ENCODE measurements around the gene ARHGEF11.
"Not testable (repeated sequence)": the region's sequence is repeated elsewhere in the genome, so short reads cannot be mapped to it uniquely, and the experiment has no call there.

Gene ARHGEF11

GRCh38 chr1:156945881-156946661, 99.5 kb downstream of the ARHGEF11 start:
- no peak for DNase-seq

DNA sequence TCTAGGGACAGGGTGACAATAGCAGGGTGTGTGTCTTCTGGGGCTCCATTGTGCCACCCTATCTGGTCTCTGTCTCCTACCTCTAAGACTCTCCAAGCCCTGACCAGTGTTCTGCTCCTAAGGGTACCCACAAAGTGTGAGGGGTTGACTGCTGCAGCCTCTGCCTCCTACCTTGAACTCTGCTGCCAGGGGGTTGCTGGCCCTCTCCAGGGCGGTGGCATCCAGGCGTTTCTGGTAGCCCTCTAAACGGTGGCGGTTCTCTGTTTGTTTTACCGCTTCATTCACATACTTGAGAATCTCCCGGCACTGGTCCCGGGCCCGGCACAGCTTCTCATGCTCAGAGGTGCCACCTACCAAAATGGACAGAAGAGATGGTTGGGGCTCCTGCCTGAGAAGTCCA, 100.7 kb downstream of the ARHGEF11 start:
- no peak for DNase-seq

GRCh38 chr1:156944268-156944667, 101.3 kb downstream of the ARHGEF11 start:
- no peak for DNase-seq

DNA sequence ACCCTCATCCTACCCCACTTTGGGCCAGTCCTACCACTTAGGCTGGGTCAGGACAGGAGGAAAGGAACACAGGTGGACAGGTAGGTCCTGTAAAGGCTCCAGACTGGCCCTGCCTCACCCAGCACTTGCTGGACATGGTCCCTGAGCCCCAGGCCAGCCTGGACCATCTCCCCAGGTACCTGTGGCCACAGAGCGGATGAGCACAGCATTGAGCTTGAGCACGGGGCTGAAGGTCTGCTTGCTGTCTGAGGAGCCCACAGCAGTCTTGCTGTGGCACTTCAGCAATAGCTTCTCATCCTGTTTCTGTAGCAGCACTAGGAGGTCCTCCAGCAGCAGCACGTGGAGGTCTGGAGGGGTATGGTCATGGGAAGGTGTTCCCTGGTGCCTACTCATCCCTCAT, 101.8 kb downstream of the ARHGEF11 start:
- no peak for DNase-seq

GRCh38 chr1:156942576-156942975, 103.0 kb downstream of the ARHGEF11 start:
- DNase-seq, result no peak

DNA sequence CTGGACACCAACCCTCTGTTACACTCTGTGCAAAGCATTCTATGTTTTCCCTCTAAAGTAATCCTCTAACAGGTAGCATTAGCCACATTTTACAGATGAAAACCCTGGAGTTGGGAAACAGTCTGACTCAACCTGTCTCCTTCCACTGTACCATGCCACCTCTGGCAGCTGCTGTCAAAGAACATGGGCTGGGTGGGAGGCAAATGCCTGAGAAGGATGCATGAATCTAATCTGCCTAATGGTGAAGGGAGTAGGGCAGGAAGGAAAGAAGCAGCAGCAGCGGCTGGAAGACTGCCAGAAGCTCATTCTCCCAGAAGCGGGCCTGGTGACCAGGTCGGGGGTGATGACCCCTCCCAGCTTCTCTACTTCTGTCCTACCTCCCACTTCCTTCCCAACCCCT, 103.4 kb downstream of the ARHGEF11 start:
- DNase-seq, result no peak

DNA sequence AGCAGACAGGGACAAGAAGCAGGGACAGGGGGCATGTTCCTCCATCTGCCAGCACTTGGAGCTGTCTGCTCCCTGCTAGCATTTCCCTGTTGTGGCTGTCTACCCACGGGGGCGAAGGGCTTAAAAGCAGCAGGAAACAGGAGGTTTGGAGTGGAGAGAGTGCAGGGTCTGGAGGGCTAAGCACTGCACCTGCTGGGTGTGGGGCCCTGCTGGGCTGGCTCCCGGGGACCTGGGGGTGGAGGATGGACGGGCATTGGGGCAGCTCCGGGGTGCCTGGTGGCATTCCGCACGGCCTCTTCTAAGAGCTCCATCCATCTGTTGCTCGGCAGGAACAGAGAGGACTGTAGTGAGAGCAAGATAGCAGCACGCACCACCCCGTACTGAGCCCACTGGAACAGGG, 103.9 kb downstream of the ARHGEF11 start:
- DNase-seq, result no peak

DNA sequence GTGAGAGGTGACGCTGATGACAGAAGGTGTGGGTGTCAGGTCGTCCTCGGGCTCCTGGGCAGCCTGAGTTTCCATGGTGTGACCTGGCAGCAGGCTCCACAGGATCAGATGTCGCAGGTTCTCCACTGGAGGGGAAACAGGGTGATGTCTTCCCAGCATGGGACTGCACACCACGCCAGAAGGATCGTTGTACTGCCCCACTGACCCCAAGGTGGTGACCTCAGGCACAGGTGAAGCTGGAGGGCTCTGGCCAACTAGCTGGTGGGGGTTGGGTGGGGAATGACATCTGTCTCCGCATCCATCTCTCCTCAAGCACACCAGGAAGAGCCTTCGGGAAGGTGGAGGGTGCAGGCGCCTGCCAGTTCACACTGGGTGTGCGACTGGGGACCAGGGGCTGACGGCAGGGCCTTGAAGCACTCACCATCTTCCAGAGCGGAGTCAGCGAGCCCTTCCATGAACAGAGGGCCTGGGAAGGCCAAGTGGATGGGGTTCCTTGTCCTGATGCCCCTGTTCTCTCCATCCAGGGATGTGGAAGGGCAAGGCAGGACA, 105.7 kb downstream of the ARHGEF11 start:
- DNase-seq, result no peak

- DNase-seq, result no peak
These were observed 106.7 kb downstream of the ARHGEF11 start for GRCh38 chr1:156938813-156939212.

GRCh38 chr1:156937883-156938282, 107.7 kb downstream of the ARHGEF11 start:
- no peak for DNase-seq

DNA sequence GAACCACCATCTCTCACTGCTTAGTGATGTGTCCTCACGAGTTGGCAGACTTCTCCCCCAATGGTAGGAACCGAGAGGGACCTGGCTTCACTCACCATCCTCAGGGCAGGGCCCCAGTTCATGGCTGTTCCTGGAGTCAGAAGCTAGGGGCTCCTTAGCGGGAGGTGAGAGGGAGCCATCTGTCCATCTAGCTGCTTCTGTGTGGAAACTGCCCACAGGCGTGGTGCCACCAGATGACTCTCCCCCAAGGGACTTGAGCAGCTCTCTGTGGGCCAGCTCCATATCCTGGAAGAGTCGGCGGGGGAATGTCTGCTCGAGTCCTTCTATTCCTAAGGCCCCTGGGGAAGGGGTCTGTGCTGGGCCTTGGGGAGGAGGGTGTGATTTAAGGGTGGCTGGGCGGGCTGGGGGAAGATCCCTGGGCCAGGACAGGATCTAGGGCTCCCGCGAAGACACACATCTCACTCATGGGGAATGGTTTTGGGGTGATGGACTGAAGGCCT, 108.8 kb downstream of the ARHGEF11 start:
- DNase-seq, result no peak

DNA sequence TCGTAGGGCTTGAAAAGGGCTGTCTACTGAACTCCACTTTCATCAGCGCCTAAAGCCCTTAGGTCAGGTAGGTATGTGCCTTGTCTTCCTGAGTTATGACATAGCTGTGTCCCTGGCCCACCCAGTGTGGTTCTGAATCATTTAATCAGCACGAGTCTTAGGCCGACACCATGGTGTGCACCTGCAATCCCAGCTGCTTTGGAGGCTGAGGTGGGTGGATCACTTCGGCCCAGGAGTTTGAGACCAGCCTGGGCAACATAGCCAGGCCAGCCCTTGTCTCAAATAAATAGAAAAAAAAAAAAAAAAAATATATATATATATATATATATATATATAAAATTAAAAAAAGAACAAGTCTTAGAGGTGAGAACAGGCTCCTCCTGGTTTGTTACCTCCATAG, 109.4 kb downstream of the ARHGEF11 start:
- DNase-seq, result no peak

DNA sequence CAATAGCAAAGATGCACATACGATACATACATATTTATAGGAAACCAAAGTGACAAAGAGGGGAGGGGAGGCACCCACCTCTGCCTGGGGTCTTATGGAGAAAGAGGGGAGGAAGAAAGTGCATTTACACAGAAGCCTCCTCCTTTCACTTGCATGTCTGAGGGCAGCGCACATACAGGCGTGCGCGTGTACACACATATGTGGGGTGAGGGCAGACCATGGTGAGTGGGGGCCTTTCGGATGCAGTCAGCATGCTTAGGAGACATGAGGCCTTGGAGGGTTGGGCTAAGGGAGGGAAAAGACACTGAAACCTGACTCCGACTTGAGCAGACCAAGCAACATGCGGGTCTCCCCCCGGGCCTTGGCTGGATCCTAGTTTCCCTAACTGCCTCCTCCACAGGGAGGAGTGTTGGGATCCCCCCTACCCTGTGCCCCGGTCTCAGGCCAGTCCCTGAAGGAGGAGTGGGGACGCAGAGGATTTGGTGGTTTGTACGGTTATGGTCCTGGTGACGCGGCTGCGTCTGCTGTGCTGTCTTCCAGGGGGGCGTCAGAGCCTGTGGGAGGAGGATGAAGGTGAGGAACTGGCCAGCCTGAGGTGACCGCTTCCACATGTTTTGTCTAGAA, 109.9 kb downstream of the ARHGEF11 start:
- DNase-seq, result no peak

GRCh38 chr1:156933136-156933535, 112.4 kb downstream of the ARHGEF11 start:
- no peak for DNase-seq

GRCh38 chr1:156931974-156932710, 113.4 kb downstream of the ARHGEF11 start:
- no peak for DNase-seq

DNA sequence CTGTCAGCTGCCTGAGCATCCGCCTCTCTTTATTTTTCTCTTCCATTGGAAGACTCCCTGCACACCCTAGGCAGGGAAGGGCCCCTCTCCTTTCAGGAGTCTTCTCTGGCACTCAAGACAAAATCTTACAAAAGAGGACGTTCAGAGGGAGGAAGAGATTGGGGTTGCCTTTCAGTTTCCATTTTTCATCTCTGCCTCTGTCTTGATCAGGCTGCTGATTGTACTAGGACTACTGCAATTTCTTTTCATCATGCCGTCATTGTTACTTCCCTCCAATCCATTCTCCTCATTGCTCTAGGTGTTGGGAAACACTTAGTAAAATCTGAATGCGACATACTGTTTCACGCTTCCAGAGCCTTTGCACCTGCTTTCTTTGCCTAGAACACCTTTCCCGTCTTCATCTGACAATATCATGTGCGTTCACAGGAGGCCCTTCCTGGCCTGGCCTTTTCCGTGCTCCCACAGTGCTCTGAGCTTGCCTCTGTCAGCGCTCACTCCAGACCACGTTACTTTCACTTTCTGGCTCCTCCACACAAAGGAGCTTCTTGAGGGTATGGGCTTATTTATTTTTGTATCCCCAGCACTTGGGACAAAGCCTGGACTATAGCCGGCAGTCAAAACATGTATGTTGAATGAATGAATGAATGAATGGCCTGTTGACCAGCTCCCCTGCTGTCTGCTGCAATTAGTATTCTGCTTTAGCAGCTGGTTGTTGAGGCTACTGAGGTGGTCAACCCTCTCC, 114.2 kb downstream of the ARHGEF11 start:
- DNase-seq, result no peak

DNA sequence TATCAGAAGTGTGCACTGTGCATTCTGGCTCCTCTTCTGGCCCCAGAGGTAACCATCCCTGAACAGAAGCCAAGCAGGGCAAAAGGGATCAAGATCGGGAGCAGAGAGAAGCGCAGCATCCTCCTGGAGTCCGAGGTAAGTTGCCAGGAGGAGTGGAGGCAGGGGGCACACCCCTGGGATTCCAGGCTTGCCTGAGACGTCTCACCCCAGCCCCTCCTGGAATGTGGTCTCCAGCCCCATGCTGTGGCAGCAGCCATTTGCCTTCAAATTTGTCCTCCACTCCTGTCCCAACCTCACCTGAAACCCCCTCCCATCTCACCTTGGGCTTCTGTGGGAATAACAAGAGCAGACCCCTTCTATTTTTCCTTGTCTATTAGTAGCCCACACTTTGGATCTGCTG, 115.1 kb downstream of the ARHGEF11 start:
- DNase-seq, result no peak

GRCh38 chr1:156929596-156930238, 115.8 kb downstream of the ARHGEF11 start:
- DNase-seq, result no peak

GRCh38 chr1:156928043-156928602, 117.4 kb downstream of the ARHGEF11 start:
- no peak for DNase-seq

GRCh38 chr1:156927215-156928042, 118.1 kb downstream of the ARHGEF11 start:
- DNase-seq, result no peak

- not testable (repeated sequence) for DNase-seq
These were observed 118.8 kb downstream of the ARHGEF11 start for GRCh38 chr1:156926695-156927094.
